HL-60 (cell line): ENCODE data around the gene ATP12A.

ENCODE experiments used
- DNase-seq, 2 experiments: peaks; one replicate each; pipeline ENCODE4 v3.0.0-alpha.2; 2010 to 2020; ENCODE audit warnings: low read depth in 1 of 2, low spot score in 1 of 2
- H3K27ac ChIP-seq: fragments of 250-450 bp; sonication (Bioruptor Pico); replicated peaks from 2 replicates; pipeline ENCODE4 v1.5.1; 2020; ENCODE audit warnings: mild to moderate bottlenecking, moderate library complexity
- H3K27me3 ChIP-seq: fragments of 250-450 bp; sonication (Bioruptor Pico); 2 replicates; pipeline ENCODE4 v1.5.1; 2021; ENCODE audit warnings: mild to moderate bottlenecking, moderate library complexity; ENCODE audit not compliant: insufficient read depth, poor library complexity, severe bottlenecking
- H3K4me3 ChIP-seq: replicated peaks from 2 replicates; pipeline ENCODE4 v1.5.1; 2011; ENCODE audit warnings: mild to moderate bottlenecking, control low read depth, low read length; ENCODE audit not compliant: insufficient read depth
- CTCF ChIP-seq: IDR thresholded peaks from one replicate; pipeline ENCODE4 v1.5.1; 2011; ENCODE audit warnings: low read length, control low read depth, inconsistent platforms; ENCODE audit not compliant: insufficient read depth
- GABPA ChIP-seq: IDR thresholded peaks from 2 replicates; pipeline ENCODE4 v1.6.1; 2012; ENCODE audit warnings: low read depth
- POLR2AphosphoS5 ChIP-seq: IDR thresholded peaks from 2 replicates; pipeline ENCODE4 v1.6.1; 2012; ENCODE audit warnings: low read depth
- SPI1 ChIP-seq: IDR thresholded peaks from 2 replicates; pipeline ENCODE4 v1.6.1; 2012; ENCODE audit warnings: low read depth, mild to moderate bottlenecking, borderline replicate concordance
- TF ChIP-seq, protein P1 (sequence below): IDR thresholded peaks from 2 replicates; pipeline ENCODE4 v1.6.1; 2012; ENCODE audit warnings: low read depth; ENCODE audit not compliant: insufficient replicate concordance

The ATP12A gene

GRCh38 chr13:24745861-24746617 lies 65.8 kb downstream of the ATP12A start:
- TF ChIP-seq, protein P1, sequence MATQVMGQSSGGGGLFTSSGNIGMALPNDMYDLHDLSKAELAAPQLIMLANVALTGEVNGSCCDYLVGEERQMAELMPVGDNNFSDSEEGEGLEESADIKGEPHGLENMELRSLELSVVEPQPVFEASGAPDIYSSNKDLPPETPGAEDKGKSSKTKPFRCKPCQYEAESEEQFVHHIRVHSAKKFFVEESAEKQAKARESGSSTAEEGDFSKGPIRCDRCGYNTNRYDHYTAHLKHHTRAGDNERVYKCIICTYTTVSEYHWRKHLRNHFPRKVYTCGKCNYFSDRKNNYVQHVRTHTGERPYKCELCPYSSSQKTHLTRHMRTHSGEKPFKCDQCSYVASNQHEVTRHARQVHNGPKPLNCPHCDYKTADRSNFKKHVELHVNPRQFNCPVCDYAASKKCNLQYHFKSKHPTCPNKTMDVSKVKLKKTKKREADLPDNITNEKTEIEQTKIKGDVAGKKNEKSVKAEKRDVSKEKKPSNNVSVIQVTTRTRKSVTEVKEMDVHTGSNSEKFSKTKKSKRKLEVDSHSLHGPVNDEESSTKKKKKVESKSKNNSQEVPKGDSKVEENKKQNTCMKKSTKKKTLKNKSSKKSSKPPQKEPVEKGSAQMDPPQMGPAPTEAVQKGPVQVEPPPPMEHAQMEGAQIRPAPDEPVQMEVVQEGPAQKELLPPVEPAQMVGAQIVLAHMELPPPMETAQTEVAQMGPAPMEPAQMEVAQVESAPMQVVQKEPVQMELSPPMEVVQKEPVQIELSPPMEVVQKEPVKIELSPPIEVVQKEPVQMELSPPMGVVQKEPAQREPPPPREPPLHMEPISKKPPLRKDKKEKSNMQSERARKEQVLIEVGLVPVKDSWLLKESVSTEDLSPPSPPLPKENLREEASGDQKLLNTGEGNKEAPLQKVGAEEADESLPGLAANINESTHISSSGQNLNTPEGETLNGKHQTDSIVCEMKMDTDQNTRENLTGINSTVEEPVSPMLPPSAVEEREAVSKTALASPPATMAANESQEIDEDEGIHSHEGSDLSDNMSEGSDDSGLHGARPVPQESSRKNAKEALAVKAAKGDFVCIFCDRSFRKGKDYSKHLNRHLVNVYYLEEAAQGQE: no peak
- TF ChIP-seq SPI1: no peak
- TF ChIP-seq GABPA: no peak
- no peak for TF ChIP-seq CTCF
- no peak for TF ChIP-seq POLR2AphosphoS5
- H3K4me3 ChIP-seq: no peak overlapping the region
- no peak overlapping the region for H3K27ac ChIP-seq
- peaks cover 54% of the 10 kb centered on the region for H3K27me3 ChIP-seq
- no peak for DNase-seq

- DNase-seq: peak in 1 of 2 experiments; percentile 28
- Histone ChIP-seq H3K27me3 (peaks cover 59% of the 10 kb centered on the region), H3K27ac (no peak overlapping the region), H3K4me3 (peak overlapping the region; percentile 42)
- TF ChIP-seq POLR2AphosphoS5: no peak
- TF ChIP-seq CTCF: peak; percentile 17
Measured at GRCh38 chr13:24746618-24747247, 66.5 kb downstream of the ATP12A start.

- DNase-seq: peak in 1 of 2 experiments; percentile 15
- Histone ChIP-seq H3K27ac (no peak overlapping the region), H3K27me3 (peaks cover 59% of the 10 kb centered on the region)
Measured at GRCh38 chr13:24747248-24748060, 67.2 kb downstream of the ATP12A start.

GRCh38 chr13:24748061-24748400 lies 67.8 kb downstream of the ATP12A start:
- Histone ChIP-seq H3K4me3 (peak overlapping the region; percentile 42; the same call in 1 of the 2 replicates), H3K27me3 (peaks cover 63% of the 10 kb centered on the region), H3K27ac (no peak overlapping the region)
- no peak for DNase-seq
- TF ChIP-seq SPI1 (no peak), POLR2AphosphoS5 (no peak)
- TF ChIP-seq, protein P1: no peak

More at GRCh38 chr13:24747248-24748060, 67.2 kb downstream of the ATP12A start:
- TF ChIP-seq SPI1 (no peak), GABPA (no peak), POLR2AphosphoS5 (no peak)
- H3K4me3 ChIP-seq: peak overlapping the region; percentile 42
